BLaER1 (cell line): ENCODE results near the gene PFDN6.

Source experiments
- H3K27ac ChIP-seq: shearing (Covaris generic); formaldehyde crosslinking; 2 replicates; pipeline ENCODE4 v1.8.1; 2022
- H3K27me3 ChIP-seq: shearing (Covaris generic); formaldehyde crosslinking; 2 replicates; pipeline ENCODE4 v1.8.1; 2022
- H3K36me3 ChIP-seq: shearing (Covaris generic); formaldehyde crosslinking; 2 replicates; pipeline ENCODE4 v1.8.1; 2022
- H3K4me1 ChIP-seq: shearing (Covaris generic); formaldehyde crosslinking; 2 replicates; pipeline ENCODE4 v1.8.1; 2022
- H3K4me2 ChIP-seq: shearing (Covaris generic); formaldehyde crosslinking; 2 replicates; pipeline ENCODE4 v1.8.1; 2022
- H3K4me3 ChIP-seq: shearing (Covaris generic); formaldehyde crosslinking; 2 replicates; pipeline ENCODE4 v1.8.1; 2022
- H3K9ac ChIP-seq: shearing (Covaris generic); formaldehyde crosslinking; 2 replicates; pipeline ENCODE4 v1.8.1; 2022
- H3K9me3 ChIP-seq: shearing (Covaris generic); formaldehyde crosslinking; 2 replicates; pipeline ENCODE4 v1.8.1; 2022
- H4K20me1 ChIP-seq: shearing (Covaris generic); formaldehyde crosslinking; 2 replicates; pipeline ENCODE4 v1.8.1; 2022
- Cebpa-rat ChIP-seq: shearing (Covaris generic); IDR thresholded peaks from 2 replicates; pipeline ENCODE4 v1.8.1; 2022

The PFDN6 gene

DNA sequence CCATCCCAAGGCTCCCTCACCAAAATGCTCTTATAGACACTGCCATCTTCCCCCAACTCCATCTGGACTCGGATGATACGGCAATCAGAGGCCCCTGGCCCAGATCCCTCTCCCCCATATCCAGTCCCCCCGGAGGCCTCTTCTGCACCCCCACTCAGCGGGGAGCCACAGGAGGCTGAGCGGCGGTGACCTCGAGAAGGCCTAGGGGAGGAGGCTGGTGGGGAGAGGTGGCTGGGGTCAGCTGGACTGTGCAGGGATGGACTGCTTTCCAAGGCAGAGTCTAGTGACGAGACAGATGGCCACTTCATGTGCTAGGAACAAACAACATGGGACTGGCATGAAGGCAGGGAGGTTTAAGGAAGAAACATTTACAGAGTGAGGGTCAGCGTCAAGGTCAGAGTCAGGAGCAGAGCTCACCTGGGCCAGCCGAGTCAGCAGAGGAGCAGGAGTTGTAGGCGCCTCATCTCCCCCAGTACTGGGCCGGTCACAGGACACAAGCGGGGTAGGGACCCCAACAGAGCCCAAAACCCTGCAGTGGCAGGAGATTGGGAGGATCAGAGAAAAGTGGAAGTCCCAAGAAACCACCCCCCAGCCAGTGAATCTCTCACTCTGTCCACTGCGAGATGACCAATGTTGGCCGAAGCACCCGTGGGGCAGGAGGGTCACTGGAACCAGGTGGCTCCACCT is 3.7 kb downstream of the PFDN6 start:
- Histone ChIP-seq H3K36me3 (peaks cover 62% of the 10 kb centered on the region), H3K4me2 (no peak overlapping the region), H3K27me3 (no peaks in the 10 kb centered on the region), H4K20me1 (peaks cover 21% of the 10 kb centered on the region; the same call in 1 of the 2 replicates), H3K4me1 (peaks cover 36% of the 10 kb centered on the region), H3K9me3 (no peaks in the 10 kb centered on the region), H3K27ac (no peak overlapping the region), H3K9ac (no peak overlapping the region), H3K4me3 (no peak overlapping the region)
- TF ChIP-seq Cebpa-rat: no peak

DNA sequence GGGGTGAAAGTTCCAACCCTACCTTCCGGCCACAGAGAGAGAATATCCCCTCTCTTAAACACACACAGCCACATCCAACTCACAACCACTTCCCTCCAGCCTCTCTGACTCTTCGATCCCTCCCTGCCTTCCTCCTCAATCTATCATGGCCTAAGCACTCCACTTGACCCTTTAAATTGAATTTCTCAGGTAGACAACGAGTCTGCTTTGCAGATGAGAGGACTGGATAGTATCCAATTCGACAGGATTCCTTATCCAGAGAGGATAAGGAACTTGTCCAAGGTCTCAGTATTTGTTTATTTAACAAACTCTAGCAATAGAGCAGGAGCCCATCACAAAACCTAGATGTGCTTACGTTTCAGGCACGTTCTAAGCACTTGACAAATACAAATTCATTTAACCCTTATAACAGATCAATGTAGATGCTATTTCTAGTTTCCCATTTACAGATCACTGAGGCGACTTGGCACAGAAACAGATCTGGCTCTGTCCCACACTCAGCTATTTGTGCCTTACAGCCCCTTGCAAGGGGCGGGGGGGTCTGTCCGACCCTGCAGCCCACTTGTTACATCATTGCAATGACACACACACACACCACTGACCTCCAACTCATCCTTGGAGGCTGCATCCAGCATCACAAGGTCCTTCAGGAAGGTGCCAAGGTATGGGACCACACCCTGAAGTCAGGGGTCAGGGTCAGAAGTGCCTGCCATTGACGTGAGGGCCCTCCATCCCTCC is 4.9 kb downstream of the PFDN6 start:
- Histone ChIP-seq H3K4me2 (no peak overlapping the region), H3K27ac (no peak overlapping the region), H3K27me3 (no peaks in the 10 kb centered on the region), H3K4me3 (no peak overlapping the region), H3K36me3 (peaks cover 60% of the 10 kb centered on the region), H3K9me3 (no peaks in the 10 kb centered on the region), H3K9ac (no peak overlapping the region), H4K20me1 (peaks cover 21% of the 10 kb centered on the region; the same call in 1 of the 2 replicates), H3K4me1 (peaks cover 33% of the 10 kb centered on the region)
- no peak for TF ChIP-seq Cebpa-rat

DNA sequence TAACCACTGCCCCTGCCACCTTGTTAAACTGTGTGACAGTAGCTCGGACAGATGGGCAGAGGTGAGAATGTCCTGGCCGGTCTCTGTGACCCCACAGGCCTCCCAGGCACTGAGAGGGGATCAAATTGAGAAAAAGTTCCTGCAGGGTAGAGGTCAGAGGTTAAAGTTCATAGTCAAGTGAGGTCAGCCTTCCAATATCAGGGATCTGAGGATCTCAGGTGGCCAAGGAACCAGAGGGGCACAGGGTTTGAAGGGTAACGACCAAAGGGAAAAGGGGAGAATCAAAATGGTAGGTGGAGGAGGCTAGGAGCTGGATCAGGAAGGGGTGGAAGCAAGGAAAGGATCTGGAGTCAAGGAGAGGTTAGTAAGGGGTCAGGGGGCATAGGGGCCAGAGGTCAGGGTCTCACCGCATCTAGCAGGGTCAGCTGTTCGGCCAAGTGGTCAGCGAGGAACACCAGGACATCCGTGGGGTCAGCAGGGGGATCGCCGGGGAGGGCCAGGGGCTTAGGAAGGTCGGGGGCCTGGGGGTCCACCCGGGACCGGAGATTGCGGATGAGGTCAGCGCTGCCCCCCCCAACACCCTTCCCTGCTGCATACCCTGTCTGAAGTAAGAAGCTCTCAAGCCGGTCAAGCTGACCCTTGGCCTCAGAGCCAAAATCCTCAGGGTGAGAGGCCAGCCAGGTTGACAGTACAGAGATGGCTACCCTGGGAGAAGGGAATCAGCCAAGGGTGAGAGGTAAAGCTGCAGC is 6.4 kb downstream of the PFDN6 start:
- Histone ChIP-seq H3K36me3 (peaks cover 61% of the 10 kb centered on the region), H4K20me1 (peaks cover 21% of the 10 kb centered on the region; the same call in 1 of the 2 replicates), H3K9ac (peak overlapping the region; percentile 71; the same call in 1 of the 2 replicates), H3K27ac (peak overlapping the region; percentile 70; the same call in 1 of the 2 replicates), H3K4me2 (no peak overlapping the region), H3K27me3 (no peaks in the 10 kb centered on the region), H3K9me3 (no peaks in the 10 kb centered on the region), H3K4me1 (peaks cover 34% of the 10 kb centered on the region), H3K4me3 (no peak overlapping the region)
- no peak for TF ChIP-seq Cebpa-rat

DNA sequence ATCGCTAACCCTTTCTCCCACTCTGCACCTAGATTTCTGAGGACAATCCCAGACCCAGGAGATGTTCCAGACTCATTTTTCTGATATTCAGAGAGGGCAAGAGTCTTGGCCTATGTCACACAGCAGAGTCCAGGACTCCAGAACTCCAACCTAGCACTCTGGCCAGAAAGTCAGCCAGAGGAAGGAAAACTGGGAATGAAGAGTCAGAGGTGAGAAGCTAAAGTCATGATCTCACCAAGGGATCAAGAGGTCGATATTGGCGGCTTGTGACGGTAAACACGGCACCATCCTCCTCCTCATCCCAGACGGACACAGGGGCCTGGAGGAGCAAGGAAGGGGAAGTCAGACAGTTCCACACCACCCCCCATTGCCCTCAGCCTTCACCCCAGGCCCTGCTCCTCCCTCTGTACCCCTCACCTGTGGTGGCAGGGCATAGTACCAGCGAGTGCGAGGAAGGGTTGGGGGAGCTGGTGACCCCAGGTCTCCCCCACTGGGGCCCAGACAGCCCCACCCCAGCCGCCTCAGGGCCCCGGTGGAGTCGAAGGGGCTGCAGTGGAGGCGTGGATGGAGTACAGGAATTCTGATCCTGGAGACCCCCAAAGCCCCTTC is 7.5 kb downstream of the PFDN6 start:
- Histone ChIP-seq H3K27ac (peak overlapping the region; percentile 70), H3K4me3 (peak overlapping the region; percentile 78), H4K20me1 (peaks cover 16% of the 10 kb centered on the region; the same call in 1 of the 2 replicates), H3K36me3 (peaks cover 61% of the 10 kb centered on the region), H3K9me3 (no peaks in the 10 kb centered on the region), H3K4me1 (peaks cover 40% of the 10 kb centered on the region), H3K9ac (peak overlapping the region; percentile 71), H3K27me3 (no peaks in the 10 kb centered on the region), H3K4me2 (peak overlapping the region; percentile 96)
- TF ChIP-seq Cebpa-rat: no peak

DNA sequence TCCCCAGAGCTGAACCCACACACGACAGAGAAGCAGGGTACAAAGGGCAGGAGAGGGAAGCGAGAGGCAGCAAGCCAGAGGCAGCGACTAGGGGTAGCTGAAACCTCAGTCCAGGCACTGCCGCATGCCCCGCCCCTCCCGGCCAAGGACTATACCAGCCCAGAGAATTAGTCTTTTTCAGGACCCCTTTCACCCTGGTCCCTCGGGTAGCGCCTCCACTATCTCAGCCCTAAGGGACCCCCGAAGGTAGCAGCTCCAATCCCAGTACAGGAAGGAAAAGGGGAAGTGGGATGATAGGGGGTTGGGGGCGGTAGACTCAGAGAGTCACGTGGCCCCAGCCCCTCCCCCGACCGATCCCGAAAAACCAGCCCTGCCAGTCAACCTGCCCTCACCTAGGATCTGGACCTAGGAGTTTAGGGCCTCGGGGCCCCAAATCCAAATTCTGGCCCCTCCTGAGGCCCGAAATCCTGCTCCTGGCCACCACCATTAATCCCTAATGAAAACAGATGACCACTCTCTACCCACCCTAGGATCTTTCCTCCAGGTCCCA is 8.1 kb downstream of the PFDN6 start:
- Histone ChIP-seq H3K9me3 (no peaks in the 10 kb centered on the region), H3K36me3 (peaks cover 61% of the 10 kb centered on the region), H3K27ac (peak overlapping the region; percentile 70), H3K9ac (peak overlapping the region; percentile 71), H4K20me1 (peaks cover 11% of the 10 kb centered on the region; the same call in 1 of the 2 replicates), H3K4me1 (peaks cover 42% of the 10 kb centered on the region), H3K4me3 (peak overlapping the region; percentile 78), H3K4me2 (peak overlapping the region; percentile 96), H3K27me3 (no peaks in the 10 kb centered on the region)
- TF ChIP-seq Cebpa-rat: no peak

DNA sequence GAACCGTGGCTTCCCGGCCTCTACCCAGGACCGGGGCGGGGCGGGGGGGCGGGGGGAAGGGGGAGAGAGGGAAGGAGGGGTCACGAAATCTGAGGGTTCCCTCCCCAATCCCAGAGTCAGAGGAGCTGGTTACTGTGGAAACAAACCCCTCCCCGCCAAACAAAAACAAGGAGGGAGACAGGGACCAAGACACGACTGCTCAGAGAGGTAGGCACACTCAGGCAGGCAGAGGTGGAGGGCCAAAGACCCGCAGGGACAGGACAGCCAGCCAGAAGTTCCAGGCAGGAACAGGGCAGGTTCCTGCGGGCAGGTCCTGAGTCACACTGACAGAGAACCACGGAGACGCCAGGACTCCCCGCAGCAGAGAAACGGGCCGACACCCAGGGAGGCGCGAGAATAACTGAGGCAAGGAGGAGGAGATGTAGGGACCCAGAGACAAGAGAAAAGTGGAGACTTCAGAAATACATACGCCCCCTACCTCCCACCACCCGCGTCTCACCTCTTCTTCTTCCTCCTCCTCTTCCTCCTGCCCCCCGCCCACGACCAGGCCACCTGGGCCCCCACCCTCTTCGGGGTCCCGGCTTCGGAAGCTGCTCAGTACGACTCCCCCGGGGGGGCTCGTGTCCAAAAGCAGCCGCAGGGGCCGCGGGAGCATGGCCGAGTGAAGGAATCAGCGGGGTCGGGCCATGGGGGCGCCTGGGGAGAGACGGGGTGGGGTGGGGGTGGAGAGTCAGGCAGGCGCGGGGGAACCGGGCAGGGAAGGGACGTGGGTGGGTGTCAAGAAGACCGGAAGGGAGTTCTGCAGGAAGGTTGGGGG is 8.8 kb downstream of the PFDN6 start:
- Histone ChIP-seq H3K27ac (peak overlapping the region; percentile 97), H3K9ac (peak overlapping the region; percentile 95), H3K4me1 (peaks cover 42% of the 10 kb centered on the region), H4K20me1 (peaks cover 11% of the 10 kb centered on the region; the same call in 1 of the 2 replicates), H3K4me3 (peak overlapping the region; percentile 78), H3K4me2 (peak overlapping the region; percentile 96), H3K9me3 (no peaks in the 10 kb centered on the region), H3K27me3 (no peaks in the 10 kb centered on the region), H3K36me3 (peaks cover 61% of the 10 kb centered on the region)
- no peak for TF ChIP-seq Cebpa-rat

DNA sequence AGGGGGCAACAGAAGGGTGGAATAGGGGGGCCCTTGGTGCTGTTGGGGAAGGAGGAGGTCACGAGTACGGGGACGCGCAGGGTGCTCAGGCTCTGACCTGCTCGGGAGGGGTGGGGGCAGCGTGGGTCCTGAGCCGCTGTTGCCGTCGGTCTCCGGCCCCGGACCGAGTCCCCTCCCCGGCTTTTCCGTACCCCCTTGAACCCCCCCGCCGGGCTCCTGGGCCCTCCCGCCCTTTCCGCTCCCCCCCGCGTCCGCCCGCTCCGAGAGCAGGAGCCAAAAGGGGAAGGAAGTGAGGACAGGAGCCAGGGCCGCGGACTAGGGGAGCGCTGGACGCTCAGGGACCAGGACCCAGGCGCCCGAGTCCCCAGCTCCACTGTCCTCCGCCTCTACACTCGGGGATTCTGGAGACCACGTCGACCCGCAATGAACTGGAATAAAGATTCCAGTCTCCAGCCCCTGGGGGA is 9.4 kb downstream of the PFDN6 start, which contains the start of gene RGL2:
Gene RGL2 (minus strand): TSS at position 170 of the 464 bp plus-strand sequence. CDS start 332 bp downstream, outside the sequence.
- H3K27me3 ChIP-seq: no peaks in the 10 kb centered on the region
- H4K20me1 ChIP-seq: peaks cover 8% of the 10 kb centered on the region
- H3K4me2 ChIP-seq: peak within 1 kb of the TSS; percentile 96
- peak within 1 kb of the TSS; percentile 97 for H3K27ac ChIP-seq
- peaks cover 61% of the 10 kb centered on the region for H3K36me3 ChIP-seq
- H3K9ac ChIP-seq: peak within 1 kb of the TSS; percentile 95
- no peak for TF ChIP-seq Cebpa-rat
- H3K9me3 ChIP-seq: no peaks in the 10 kb centered on the region
- peak within 1 kb of the TSS; percentile 78 for H3K4me3 ChIP-seq
- peaks cover 42% of the 10 kb centered on the region for H3K4me1 ChIP-seq

DNA sequence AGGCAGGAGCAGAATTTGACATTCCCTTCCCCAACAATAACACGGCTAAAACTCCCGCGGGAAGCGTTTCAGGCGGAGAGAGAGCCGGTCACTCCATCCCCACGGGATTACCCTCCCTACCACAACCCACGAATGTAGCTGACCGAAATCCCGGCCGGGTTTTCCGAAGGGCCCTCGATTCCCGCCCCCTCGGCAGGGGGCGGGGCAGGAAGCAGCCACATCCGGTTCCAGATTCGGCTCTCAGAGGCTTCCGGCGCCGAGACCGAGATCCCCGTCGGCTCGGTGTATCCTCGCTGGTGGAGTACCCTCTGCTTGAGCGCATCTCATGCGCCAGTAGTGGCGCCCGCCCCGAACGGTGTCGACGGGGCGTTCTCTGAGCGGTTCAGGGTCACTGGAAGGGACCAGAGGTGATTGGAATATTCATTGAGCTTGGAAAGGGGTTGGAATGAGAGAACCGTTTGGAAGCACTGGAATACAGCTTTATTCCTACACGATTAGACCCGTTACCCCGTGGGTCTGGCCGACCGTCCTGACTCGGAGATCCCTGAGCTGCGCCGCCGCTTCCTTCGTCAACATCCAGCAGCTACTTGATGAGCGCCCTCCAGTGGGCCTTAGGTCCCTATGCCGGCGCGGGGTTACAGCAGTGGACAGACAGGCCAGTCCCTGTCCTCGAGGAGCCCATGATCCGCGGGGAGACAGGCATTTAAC is 10.0 kb downstream of the PFDN6 start:
- peaks cover 42% of the 10 kb centered on the region for H3K4me1 ChIP-seq
- peaks cover 14% of the 10 kb centered on the region for H4K20me1 ChIP-seq
- no peak for TF ChIP-seq Cebpa-rat
- peaks cover 61% of the 10 kb centered on the region for H3K36me3 ChIP-seq
- H3K9ac ChIP-seq: peak overlapping the region; percentile 95
- no peaks in the 10 kb centered on the region for H3K27me3 ChIP-seq
- peak overlapping the region; percentile 97 for H3K27ac ChIP-seq
- no peaks in the 10 kb centered on the region for H3K9me3 ChIP-seq
- H3K4me2 ChIP-seq: peak overlapping the region; percentile 96
- peak overlapping the region; percentile 78 for H3K4me3 ChIP-seq
